PFSK-1 (cell line): ENCODE results near the gene SLC5A8.

Source experiments
- FOXP2 ChIP-seq: optimal IDR thresholded peaks from 2 replicates; pipeline ENCODE3; 2011; ENCODE audit warnings: borderline replicate concordance, control low read depth, inconsistent platforms; ENCODE audit not compliant: insufficient read depth; ENCODE audit errors: extremely low read length, extremely low read depth
- POLR2AphosphoS5 ChIP-seq: IDR thresholded peaks from 2 replicates; pipeline ENCODE4 v1.6.1; 2012; ENCODE audit warnings: low read depth, mild to moderate bottlenecking, control low read depth, low read length, moderate library complexity
- REST ChIP-seq, 2 experiments: IDR thresholded peaks; 2 replicates each; pipeline versions ENCODE4 v1.6.1 to v1.8.0; 2011 to 2012; ENCODE audit warnings: low read depth in 2 of 2, low read length in 2 of 2, control low read depth in 1 of 2, inconsistent platforms in 1 of 2, mild to moderate bottlenecking in 1 of 2, moderate library complexity in 1 of 2; ENCODE audit not compliant: insufficient read depth in 1 of 2
- SIN3A ChIP-seq: IDR thresholded peaks from 2 replicates; pipeline ENCODE4 v1.6.1; 2012; ENCODE audit warnings: mild to moderate bottlenecking, low read length, moderate library complexity, borderline replicate concordance; ENCODE audit not compliant: insufficient read depth
- TAF1 ChIP-seq: IDR thresholded peaks from 2 replicates; pipeline ENCODE4 v1.6.1; 2012; ENCODE audit warnings: low read length, control low read depth, borderline replicate concordance; ENCODE audit not compliant: insufficient read depth

The SLC5A8 gene

GRCh38 chr12:101200824-101201223, 9.2 kb downstream of the SLC5A8 start:
- TF ChIP-seq TAF1 (no peak), POLR2AphosphoS5 (no peak), FOXP2 (no peak), SIN3A (no peak), REST (IDR thresholded peaks at IDR 0.05; ENCODE audit: insufficient read depth in 1 of 2, low read depth in 2 of 2, low read length in 2 of 2) (no peak)

GRCh38 chr12:101200145-101200544, 9.9 kb downstream of the SLC5A8 start:
- TF ChIP-seq POLR2AphosphoS5, result no peak
- TF ChIP-seq FOXP2, result no peak
- TF ChIP-seq SIN3A, result no peak
- TF ChIP-seq REST (IDR thresholded peaks at IDR 0.05; ENCODE audit: insufficient read depth in 1 of 2, low read depth in 2 of 2, low read length in 2 of 2), result no peak
- no peak for TF ChIP-seq TAF1

- TF ChIP-seq REST (IDR thresholded peaks at IDR 0.05; ENCODE audit: insufficient read depth in 1 of 2, low read depth in 2 of 2, low read length in 2 of 2), result no peak
- TF ChIP-seq TAF1, result no peak
- TF ChIP-seq POLR2AphosphoS5, result no peak
Observed at GRCh38 chr12:101186291-101186690, 23.7 kb downstream of the SLC5A8 start.

- TF ChIP-seq SIN3A, result no peak
- no peak for TF ChIP-seq FOXP2
- no peak for TF ChIP-seq REST (IDR thresholded peaks at IDR 0.05; ENCODE audit: insufficient read depth in 1 of 2, low read depth in 2 of 2, low read length in 2 of 2)
- no peak for TF ChIP-seq TAF1
- no peak for TF ChIP-seq POLR2AphosphoS5
Observed at GRCh38 chr12:101181776-101182175, 28.3 kb downstream of the SLC5A8 start.

- TF ChIP-seq FOXP2, result no peak
- no peak for TF ChIP-seq TAF1
- no peak for TF ChIP-seq POLR2AphosphoS5
- TF ChIP-seq SIN3A, result no peak
- no peak for TF ChIP-seq REST (IDR thresholded peaks at IDR 0.05; ENCODE audit: insufficient read depth in 1 of 2, low read depth in 2 of 2, low read length in 2 of 2)
Observed at GRCh38 chr12:101174541-101174940, 35.5 kb downstream of the SLC5A8 start.
